HepG2 (cell line): ENCODE data around the gene RBP2. TPM values are rescaled to one million over a fixed set of nuclear protein-coding genes. Genes with fewer than 3 reads are reported as not detected.

Experiments
- BRD4 ChIP-seq: sonication (generic); formaldehyde crosslinking; IDR thresholded peaks from 2 replicates; pipeline ENCODE4 v1.4.0; 2020; ENCODE audit warnings: missing genetic modification reagents
- ISL2 ChIP-seq: sonication (generic); formaldehyde crosslinking; IDR thresholded peaks from 2 replicates; pipeline ENCODE4 v1.5.0; 2020; ENCODE audit warnings: missing genetic modification reagents
- MTA1 ChIP-seq: sonication (generic); formaldehyde crosslinking; IDR thresholded peaks from 2 replicates; pipeline ENCODE4 v1.4.0; 2020; ENCODE audit warnings: missing genetic modification reagents, mild to moderate bottlenecking, borderline replicate concordance
- PTBP1 ChIP-seq: fragments of 200-400 bp; formaldehyde crosslinking; IDR thresholded peaks from 2 replicates; pipeline ENCODE4 v1.6.1; 2018; ENCODE audit warnings: low read length, low read depth; ENCODE audit not compliant: poor library complexity, severe bottlenecking
- RXRB ChIP-seq: IDR thresholded peaks from 2 replicates; pipeline ENCODE4 v1.6.1; 2016; ENCODE audit warnings: borderline replicate concordance, missing genetic modification reagents, missing compliant biosample characterization
- ZNF616 ChIP-seq: sonication (generic); formaldehyde crosslinking; IDR thresholded peaks from 2 replicates; pipeline ENCODE4 v1.5.0; 2020; ENCODE audit warnings: low read depth, mild to moderate bottlenecking, missing genetic modification reagents
- ZNF792 ChIP-seq: IDR thresholded peaks from 2 replicates; pipeline ENCODE4 v1.6.1; 2016
- polyA plus RNA-seq, 8 experiments: library from polyadenylated mRNA; depleted of rRNA in 3 of 8; stranded (reverse) in 7 of 8; unstranded in 1 of 8; fragments of >200 nt; fragmentation: Illumina TruSeq in 4 of 8; extraction: Trizol in 4 of 8; gene quantifications; 2 replicates each; pipeline versions ENCODE4 v1.2.1 to v1.2.3, GENCODE V29; 2011 to 2016; ENCODE audit warnings: low read depth in 4 of 8, missing spikeins in 1 of 8, mixed read lengths in 1 of 8; ENCODE audit not compliant: insufficient read depth in 1 of 8
- total RNA-seq, 5 experiments: library from RNA; depleted of rRNA; stranded (reverse); fragments of >200 nt; fragmentation: Illumina TruSeq; extraction: Trizol; gene quantifications; 2 replicates each; pipeline ENCODE4 v1.2.3, GENCODE V29; 2016; ENCODE audit warnings: low read depth in 1 of 5
- TF ChIP-seq, protein P1 (sequence below): sonication (generic); formaldehyde crosslinking; IDR thresholded peaks from 2 replicates; pipeline ENCODE4 v1.8.0; 2022; ENCODE audit warnings: mild to moderate bottlenecking, missing genetic modification reagents; ENCODE audit not compliant: insufficient replicate concordance
- TF ChIP-seq, protein P2 (sequence below), 2 experiments: fragments of 450-650 bp in 1 of 2; sonication (generic) in 1 of 2; formaldehyde crosslinking in 1 of 2; IDR thresholded peaks; 2 replicates each; pipeline versions ENCODE4 v1.6.1 to v1.8.0; 2016 to 2022; ENCODE audit warnings: antibody characterized with exemption in 1 of 2, mild to moderate bottlenecking in 1 of 2, missing genetic modification reagents in 1 of 2

RBP2 gene
- total and polyA plus RNA-seq, 2 of the 13 experiments (the other 11 are each of a cell fraction or from before 2014, with no cell fraction given), result 0.17 to 2.5 TPM

DNA sequence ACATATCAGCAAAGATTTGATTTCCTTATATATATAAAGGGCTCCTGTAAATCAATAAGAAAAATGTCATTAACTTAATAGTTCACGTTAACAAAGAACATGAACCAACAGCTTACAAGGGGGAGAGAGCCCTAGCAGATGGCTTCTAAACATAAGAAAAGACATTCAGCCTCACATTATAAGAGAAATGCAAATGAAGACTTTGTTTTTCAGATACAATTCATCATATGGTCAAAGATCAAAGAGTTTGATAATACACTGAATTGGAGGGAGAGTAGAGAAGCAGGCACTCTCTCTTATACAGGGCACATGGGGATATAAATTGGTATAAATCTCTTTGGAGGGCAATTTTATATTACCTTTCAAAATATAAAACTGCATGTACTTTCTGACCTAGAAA, 21.1 kb downstream of the RBP2 start (continued):
- TF ChIP-seq ISL2 (no peak), RXRB (CRISPR knock-in tag) (no peak), PTBP1 (no peak), ZNF792 (CRISPR knock-in tag) (no peak), MTA1 (CRISPR knock-in tag) (no peak), ZNF616 (CRISPR knock-in tag) (no peak), BRD4 (no peak)
- TF ChIP-seq, protein P1, sequence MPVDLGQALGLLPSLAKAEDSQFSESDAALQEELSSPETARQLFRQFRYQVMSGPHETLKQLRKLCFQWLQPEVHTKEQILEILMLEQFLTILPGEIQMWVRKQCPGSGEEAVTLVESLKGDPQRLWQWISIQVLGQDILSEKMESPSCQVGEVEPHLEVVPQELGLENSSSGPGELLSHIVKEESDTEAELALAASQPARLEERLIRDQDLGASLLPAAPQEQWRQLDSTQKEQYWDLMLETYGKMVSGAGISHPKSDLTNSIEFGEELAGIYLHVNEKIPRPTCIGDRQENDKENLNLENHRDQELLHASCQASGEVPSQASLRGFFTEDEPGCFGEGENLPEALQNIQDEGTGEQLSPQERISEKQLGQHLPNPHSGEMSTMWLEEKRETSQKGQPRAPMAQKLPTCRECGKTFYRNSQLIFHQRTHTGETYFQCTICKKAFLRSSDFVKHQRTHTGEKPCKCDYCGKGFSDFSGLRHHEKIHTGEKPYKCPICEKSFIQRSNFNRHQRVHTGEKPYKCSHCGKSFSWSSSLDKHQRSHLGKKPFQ, result no peak
- TF ChIP-seq, protein P2, sequence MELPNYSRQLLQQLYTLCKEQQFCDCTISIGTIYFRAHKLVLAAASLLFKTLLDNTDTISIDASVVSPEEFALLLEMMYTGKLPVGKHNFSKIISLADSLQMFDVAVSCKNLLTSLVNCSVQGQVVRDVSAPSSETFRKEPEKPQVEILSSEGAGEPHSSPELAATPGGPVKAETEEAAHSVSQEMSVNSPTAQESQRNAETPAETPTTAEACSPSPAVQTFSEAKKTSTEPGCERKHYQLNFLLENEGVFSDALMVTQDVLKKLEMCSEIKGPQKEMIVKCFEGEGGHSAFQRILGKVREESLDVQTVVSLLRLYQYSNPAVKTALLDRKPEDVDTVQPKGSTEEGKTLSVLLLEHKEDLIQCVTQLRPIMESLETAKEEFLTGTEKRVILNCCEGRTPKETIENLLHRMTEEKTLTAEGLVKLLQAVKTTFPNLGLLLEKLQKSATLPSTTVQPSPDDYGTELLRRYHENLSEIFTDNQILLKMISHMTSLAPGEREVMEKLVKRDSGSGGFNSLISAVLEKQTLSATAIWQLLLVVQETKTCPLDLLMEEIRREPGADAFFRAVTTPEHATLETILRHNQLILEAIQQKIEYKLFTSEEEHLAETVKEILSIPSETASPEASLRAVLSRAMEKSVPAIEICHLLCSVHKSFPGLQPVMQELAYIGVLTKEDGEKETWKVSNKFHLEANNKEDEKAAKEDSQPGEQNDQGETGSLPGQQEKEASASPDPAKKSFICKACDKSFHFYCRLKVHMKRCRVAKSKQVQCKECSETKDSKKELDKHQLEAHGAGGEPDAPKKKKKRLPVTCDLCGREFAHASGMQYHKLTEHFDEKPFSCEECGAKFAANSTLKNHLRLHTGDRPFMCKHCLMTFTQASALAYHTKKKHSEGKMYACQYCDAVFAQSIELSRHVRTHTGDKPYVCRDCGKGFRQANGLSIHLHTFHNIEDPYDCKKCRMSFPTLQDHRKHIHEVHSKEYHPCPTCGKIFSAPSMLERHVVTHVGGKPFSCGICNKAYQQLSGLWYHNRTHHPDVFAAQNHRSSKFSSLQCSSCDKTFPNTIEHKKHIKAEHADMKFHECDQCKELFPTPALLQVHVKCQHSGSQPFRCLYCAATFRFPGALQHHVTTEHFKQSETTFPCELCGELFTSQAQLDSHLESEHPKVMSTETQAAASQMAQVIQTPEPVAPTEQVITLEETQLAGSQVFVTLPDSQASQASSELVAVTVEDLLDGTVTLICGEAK (IDR thresholded peaks at IDR 0.05), result no peak
- TF ChIP-seq, protein P2 (CRISPR knock-in tag; IDR thresholded peaks at IDR 0.05), result no peak
